Measurements from ENCODE around the gene PCDHB16.
A peak's percentile ranks its signal among the peaks of the same experiment; 100 is the strongest.
"Not testable (repeated sequence)": the region's sequence is repeated elsewhere in the genome, so short reads cannot be mapped to it uniquely, and the experiment has no call there.

Gene PCDHB16

DNA sequence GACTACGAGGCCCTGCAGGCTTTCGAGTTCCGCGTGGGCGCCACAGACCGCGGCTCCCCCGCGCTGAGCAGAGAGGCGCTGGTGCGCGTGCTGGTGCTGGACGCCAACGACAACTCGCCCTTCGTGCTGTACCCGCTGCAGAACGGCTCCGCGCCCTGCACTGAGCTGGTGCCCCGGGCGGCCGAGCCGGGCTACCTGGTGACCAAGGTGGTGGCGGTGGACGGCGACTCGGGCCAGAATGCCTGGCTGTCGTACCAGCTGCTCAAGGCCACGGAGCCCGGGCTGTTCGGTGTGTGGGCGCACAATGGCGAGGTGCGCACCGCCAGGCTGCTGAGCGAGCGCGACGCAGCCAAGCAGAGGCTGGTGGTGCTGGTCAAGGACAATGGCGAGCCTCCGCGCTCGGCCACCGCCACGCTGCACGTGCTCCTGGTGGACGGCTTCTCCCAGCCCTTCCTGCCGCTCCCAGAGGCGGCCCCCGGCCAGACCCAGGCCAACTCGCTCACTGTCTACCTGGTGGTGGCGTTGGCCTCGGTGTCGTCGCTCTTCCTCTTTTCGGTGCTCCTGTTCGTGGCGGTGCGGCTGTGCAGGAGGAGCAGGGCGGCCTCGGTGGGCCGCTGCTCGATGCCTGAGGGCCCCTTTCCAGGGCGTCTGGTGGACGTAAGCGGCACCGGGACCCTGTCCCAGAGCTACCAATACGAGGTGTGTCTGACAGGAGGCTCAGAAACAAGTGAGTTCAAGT, 2.1 kb downstream of the PCDHB16 start:
- DNase-seq: not testable (repeated sequence)

GRCh38 chr5:141186897-141187512, 4.8 kb downstream of the PCDHB16 start, which contains the start of gene PCDHB9:
TSS of gene PCDHB9 (plus strand) at chr5:141187161. CDS start at chr5:141187319, 158 bp downstream.
- peak; percentile 6 for DNase-seq

DNA sequence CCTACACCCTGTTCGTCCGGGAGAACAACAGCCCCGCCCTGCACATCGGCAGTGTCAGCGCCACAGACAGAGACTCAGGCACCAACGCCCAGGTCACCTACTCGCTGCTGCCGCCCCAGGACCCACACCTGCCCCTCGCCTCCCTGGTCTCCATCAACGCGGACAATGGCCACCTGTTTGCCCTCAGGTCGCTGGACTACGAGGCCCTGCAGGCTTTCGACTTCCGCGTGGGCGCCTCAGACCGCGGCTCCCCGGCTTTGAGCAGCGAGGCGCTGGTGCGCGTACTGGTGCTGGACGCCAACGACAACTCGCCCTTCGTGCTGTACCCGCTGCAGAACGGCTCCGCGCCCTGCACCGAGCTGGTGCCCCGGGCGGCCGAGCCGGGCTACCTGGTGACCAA, 6.5 kb downstream of the PCDHB16 start:
- DNase-seq: not testable (repeated sequence)

DNA sequence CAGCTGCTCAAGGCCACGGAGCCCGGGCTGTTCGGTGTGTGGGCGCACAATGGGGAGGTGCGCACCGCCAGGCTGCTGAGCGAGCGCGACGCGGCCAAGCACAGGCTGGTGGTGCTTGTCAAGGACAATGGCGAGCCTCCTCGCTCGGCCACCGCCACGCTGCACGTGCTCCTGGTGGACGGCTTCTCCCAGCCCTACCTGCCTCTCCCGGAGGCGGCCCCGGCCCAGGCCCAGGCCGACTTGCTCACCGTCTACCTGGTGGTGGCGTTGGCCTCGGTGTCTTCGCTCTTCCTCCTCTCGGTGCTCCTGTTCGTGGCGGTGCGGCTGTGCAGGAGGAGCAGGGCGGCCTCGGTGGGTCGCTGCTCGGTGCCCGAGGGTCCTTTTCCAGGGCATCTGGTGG, 6.9 kb downstream of the PCDHB16 start:
- DNase-seq: not testable (repeated sequence)

- peak; percentile 20 for DNase-seq
Observed at GRCh38 chr5:141192110-141192725, 10.0 kb downstream of the PCDHB16 start, which contains the start of gene PCDHB10. TSS of gene PCDHB10 (plus strand) at chr5:141192353. CDS start at chr5:141192553, 200 bp downstream.

DNA sequence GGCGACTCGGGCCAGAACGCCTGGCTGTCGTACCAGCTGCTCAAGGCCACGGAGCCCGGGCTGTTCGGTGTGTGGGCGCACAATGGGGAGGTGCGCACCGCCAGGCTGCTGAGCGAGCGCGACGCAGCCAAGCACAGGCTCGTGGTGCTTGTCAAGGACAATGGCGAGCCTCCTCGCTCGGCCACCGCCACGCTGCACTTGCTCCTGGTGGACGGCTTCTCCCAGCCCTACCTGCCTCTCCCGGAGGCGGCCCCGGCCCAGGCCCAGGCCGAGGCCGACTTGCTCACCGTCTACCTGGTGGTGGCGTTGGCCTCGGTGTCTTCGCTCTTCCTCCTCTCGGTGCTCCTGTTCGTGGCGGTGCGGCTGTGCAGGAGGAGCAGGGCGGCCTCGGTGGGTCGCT, 12.1 kb downstream of the PCDHB16 start:
- not testable (repeated sequence) for DNase-seq

DNA sequence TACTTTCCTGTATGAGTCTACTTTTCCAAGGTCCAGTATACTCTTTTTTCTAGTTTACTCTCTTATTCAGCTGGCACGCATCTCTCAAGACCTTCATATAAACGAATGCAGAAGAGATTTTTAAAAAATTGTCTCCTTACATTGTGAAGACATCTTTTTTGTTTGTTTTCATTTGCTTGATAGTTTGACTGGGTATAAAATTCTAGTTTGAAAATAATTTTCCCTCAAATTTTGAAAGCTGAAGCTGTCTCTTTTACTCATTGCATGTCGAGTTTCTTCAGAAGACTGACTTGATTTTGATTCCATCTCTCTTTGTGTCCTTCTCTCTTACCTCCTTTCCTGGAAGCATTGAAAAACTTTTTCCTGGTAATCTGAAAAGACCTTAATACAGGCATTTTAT, 14.2 kb downstream of the PCDHB16 start:
- DNase-seq: no peak

- no peak for DNase-seq
Observed at GRCh38 chr5:141199359-141200235, 17.4 kb downstream of the PCDHB16 start, which contains the start of gene PCDHB11. TSS of gene PCDHB11 (plus strand) at chr5:141199627. CDS start at chr5:141199775, 148 bp downstream.

GRCh38 chr5:141201126-141201525, 18.9 kb downstream of the PCDHB16 start:
- DNase-seq: not testable (repeated sequence)

DNA sequence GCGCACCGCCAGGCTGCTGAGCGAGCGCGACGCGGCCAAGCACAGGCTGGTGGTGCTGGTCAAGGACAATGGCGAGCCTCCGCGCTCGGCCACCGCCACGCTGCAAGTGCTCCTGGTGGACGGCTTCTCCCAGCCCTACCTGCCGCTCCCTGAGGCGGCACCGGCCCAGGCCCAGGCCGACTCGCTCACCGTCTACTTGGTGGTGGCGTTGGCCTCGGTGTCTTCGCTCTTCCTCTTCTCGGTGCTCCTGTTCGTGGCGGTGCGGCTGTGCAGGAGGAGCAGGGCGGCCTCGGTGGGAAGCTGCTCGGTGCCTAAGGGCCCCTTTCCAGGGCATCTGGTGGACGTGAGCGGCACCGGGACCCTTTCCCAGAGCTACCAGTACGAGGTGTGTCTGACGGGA, 19.5 kb downstream of the PCDHB16 start:
- DNase-seq: not testable (repeated sequence)

- DNase-seq: no peak
Observed at GRCh38 chr5:141208478-141208877, 26.3 kb downstream of the PCDHB16 start, which contains the start of gene PCDHB12. TSS of gene PCDHB12 (plus strand) at chr5:141208719. CDS start at chr5:141208908, 189 bp downstream.

DNA sequence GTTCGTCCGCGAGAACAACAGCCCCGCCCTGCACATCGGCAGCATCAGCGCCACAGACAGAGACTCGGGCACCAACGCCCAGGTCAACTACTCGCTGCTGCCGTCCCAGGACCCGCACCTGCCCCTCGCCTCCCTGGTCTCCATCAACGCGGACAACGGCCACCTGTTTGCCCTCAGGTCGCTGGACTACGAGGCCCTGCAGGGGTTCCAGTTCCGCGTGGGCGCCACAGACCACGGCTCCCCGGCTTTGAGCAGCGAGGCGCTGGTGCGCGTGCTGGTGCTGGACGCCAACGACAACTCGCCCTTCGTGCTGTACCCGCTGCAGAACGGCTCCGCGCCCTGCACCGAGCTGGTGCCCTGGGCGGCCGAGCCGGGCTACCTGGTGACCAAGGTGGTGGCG, 28.1 kb downstream of the PCDHB16 start:
- not testable (repeated sequence) for DNase-seq

DNA sequence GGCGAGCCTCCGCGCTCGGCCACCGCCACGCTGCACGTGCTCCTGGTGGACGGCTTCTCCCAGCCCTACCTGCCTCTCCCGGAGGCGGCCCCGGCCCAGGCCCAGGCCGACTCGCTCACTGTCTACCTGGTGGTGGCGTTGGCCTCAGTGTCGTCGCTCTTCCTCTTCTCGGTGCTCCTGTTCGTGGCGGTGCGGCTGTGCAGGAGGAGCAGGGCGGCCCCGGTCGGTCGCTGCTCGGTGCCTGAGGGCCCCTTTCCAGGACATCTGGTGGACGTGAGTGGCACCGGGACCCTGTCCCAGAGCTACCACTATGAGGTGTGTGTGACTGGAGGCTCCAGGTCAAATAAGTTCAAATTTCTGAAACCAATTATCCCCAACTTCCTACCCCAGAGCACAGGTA, 28.7 kb downstream of the PCDHB16 start:
- not testable (repeated sequence) for DNase-seq

- DNase-seq: not testable (repeated sequence)
Observed at GRCh38 chr5:141213656-141214339, 31.6 kb downstream of the PCDHB16 start, which contains the start of gene PCDHB13. TSS of gene PCDHB13 (plus strand) at chr5:141213919. CDS start at chr5:141214124, 205 bp downstream.

- not testable (repeated sequence) for DNase-seq
Observed at GRCh38 chr5:141214583-141214982, 32.4 kb downstream of the PCDHB16 start.

GRCh38 chr5:141215504-141215903, 33.3 kb downstream of the PCDHB16 start:
- not testable (repeated sequence) for DNase-seq

GRCh38 chr5:141216035-141216434, 33.8 kb downstream of the PCDHB16 start:
- DNase-seq: not testable (repeated sequence)

DNA sequence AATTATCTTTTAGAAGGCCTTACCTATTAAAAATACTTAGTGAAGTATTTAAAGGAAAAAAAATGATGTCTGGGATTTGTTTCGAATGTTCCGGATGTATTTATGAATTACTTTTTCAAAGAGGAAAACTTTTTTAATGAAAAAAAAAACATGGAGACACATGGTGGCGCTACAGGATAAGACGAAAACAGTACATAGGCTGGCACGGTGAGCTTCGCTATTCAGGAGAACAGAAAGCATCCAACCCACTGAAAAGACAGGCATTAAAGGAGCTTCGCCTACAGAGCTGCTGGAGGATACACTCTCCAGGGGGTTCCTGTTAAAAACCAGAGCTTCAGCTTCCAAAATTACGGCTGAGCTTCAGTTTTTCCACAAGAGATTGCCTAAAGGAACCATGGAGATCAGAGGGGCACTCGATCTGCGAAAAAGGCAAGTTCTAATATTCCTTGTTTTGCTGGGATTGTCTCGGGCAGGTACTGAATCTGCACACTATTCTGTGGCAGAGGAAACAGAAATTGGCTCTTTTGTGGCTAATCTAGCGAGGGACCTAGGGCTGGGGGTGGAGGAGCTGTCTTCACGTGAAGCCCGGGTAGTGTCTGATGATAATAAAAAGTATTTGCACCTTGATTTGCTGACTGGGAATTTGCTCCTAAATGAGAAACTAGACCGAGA, 41.1 kb downstream of the PCDHB16 start, which contains the start of gene PCDHB14:
Gene PCDHB14 (plus strand): TSS at position 232 of the 672 bp plus-strand sequence. CDS start 163 bp downstream, at position 395.
- no peak for DNase-seq

GRCh38 chr5:141224844-141225243, 42.7 kb downstream of the PCDHB16 start:
- not testable (repeated sequence) for DNase-seq

- not testable (repeated sequence) for DNase-seq
Observed at GRCh38 chr5:141225421-141225820, 43.2 kb downstream of the PCDHB16 start.
